Stimulated activated memory B cell treated with anti-CD40 and anti-IgM and Interleukin-4, amounts not matched to agents 10 μg/mL and 1 μg/mL and 100 μg/mL, for 72 hours (primary cell): ENCODE data around the gene ZNF682.
A peak's percentile ranks its signal among the peaks of the same experiment; 100 is the strongest.
"Not testable (repeated sequence)": the region's sequence is repeated elsewhere in the genome, so short reads cannot be mapped to it uniquely, and the experiment has no call there.

ENCODE experiments used
- ATAC-seq: fragments of 150-1000 bp; cut with Tn5 transposase; 2 replicates; pipeline ENCODE4 v1.10.0; 2021
- H3K27ac Mint-ChIP-seq: one replicate; pipeline ENCODE4 v1.8.0; 2022; ENCODE audit warnings: mild to moderate bottlenecking, mixed read lengths
- H3K27me3 Mint-ChIP-seq: one replicate; pipeline ENCODE4 v1.8.0; 2022; ENCODE audit warnings: mixed read lengths
- H3K36me3 Mint-ChIP-seq: one replicate; pipeline ENCODE4 v1.8.0; 2022; ENCODE audit warnings: mixed read lengths
- H3K4me1 Mint-ChIP-seq: one replicate; pipeline ENCODE4 v1.8.0; 2022; ENCODE audit warnings: mixed read lengths
- H3K4me3 Mint-ChIP-seq: one replicate; pipeline ENCODE4 v1.8.0; 2022; ENCODE audit warnings: mild to moderate bottlenecking, moderate library complexity, mixed read lengths
- H3K9me3 Mint-ChIP-seq: one replicate; pipeline ENCODE4 v1.8.0; 2022; ENCODE audit warnings: mixed read lengths

ZNF682 gene

GRCh38 chr19:20045742-20046141 is 6.4 kb upstream of the ZNF682 start:
- not testable (repeated sequence) for H3K27me3 Mint-ChIP-seq, H3K27ac Mint-ChIP-seq, H3K4me1 Mint-ChIP-seq, ATAC-seq, H3K9me3 Mint-ChIP-seq, H3K36me3 Mint-ChIP-seq, H3K4me3 Mint-ChIP-seq

GRCh38 chr19:20044663-20045062 is 5.4 kb upstream of the ZNF682 start:
- Mint-ChIP-seq H3K4me3 (no peak overlapping the region), H3K27ac (no peak overlapping the region), H3K36me3 (no peaks in the 10 kb centered on the region), H3K27me3 (no peaks in the 10 kb centered on the region), H3K4me1 (no peaks in the 10 kb centered on the region), H3K9me3 (no peaks in the 10 kb centered on the region)
- ATAC-seq, result no peak

GRCh38 chr19:20038358-20039202 is 725 bp downstream of the ZNF682 start:
- H3K36me3 Mint-ChIP-seq, result peaks cover 8% of the 10 kb centered on the region
- ATAC-seq, result no peak
- H3K9me3 Mint-ChIP-seq, result no peaks in the 10 kb centered on the region
- H3K27ac Mint-ChIP-seq, result peak overlapping the region; percentile 97
- no peaks in the 10 kb centered on the region for H3K27me3 Mint-ChIP-seq
- peak overlapping the region; percentile 99 for H3K4me3 Mint-ChIP-seq
- H3K4me1 Mint-ChIP-seq, result peaks cover 7% of the 10 kb centered on the region

- H3K27ac Mint-ChIP-seq, result no peak overlapping the region
- H3K9me3 Mint-ChIP-seq, result no peaks in the 10 kb centered on the region
- peaks cover 32% of the 10 kb centered on the region for H3K36me3 Mint-ChIP-seq
- H3K4me1 Mint-ChIP-seq, result peaks cover 7% of the 10 kb centered on the region
- no peak overlapping the region for H3K4me3 Mint-ChIP-seq
- ATAC-seq, result no peak
- no peaks in the 10 kb centered on the region for H3K27me3 Mint-ChIP-seq
Measured at GRCh38 chr19:20035935-20036334, 3.4 kb downstream of the ZNF682 start.

GRCh38 chr19:20028611-20029010 is 10.7 kb downstream of the ZNF682 start:
- Mint-ChIP-seq H3K27me3 (no peaks in the 10 kb centered on the region), H3K4me3 (no peak overlapping the region), H3K9me3 (no peaks in the 10 kb centered on the region), H3K36me3 (peaks cover 68% of the 10 kb centered on the region), H3K4me1 (no peaks in the 10 kb centered on the region), H3K27ac (no peak overlapping the region)
- ATAC-seq, result no peak

- Mint-ChIP-seq H3K4me1 (no peaks in the 10 kb centered on the region), H3K4me3 (no peak overlapping the region), H3K9me3 (peaks cover 27% of the 10 kb centered on the region), H3K27ac (no peak overlapping the region), H3K36me3 (peaks cover 59% of the 10 kb centered on the region), H3K27me3 (no peaks in the 10 kb centered on the region)
- no peak for ATAC-seq
Measured at GRCh38 chr19:20005741-20006140, 33.6 kb downstream of the ZNF682 start.

- H3K36me3 Mint-ChIP-seq, result peaks cover 8% of the 10 kb centered on the region
- no peak overlapping the region for H3K4me3 Mint-ChIP-seq
- no peaks in the 10 kb centered on the region for H3K4me1 Mint-ChIP-seq
- no peak overlapping the region for H3K27ac Mint-ChIP-seq
- H3K9me3 Mint-ChIP-seq, result peaks cover 10% of the 10 kb centered on the region
- H3K27me3 Mint-ChIP-seq, result no peaks in the 10 kb centered on the region
- ATAC-seq, result no peak
Measured at GRCh38 chr19:19997656-19998268, 41.5 kb downstream of the ZNF682 start.

GRCh38 chr19:19966862-19967261 is 72.4 kb downstream of the ZNF682 start:
- Mint-ChIP-seq H3K36me3 (peaks cover 6% of the 10 kb centered on the region), H3K27ac (no peak overlapping the region), H3K4me3 (no peak overlapping the region), H3K27me3 (no peaks in the 10 kb centered on the region), H3K4me1 (no peaks in the 10 kb centered on the region), H3K9me3 (peaks cover 26% of the 10 kb centered on the region)
- no peak for ATAC-seq

GRCh38 chr19:19966126-19966525 is 73.2 kb downstream of the ZNF682 start:
- H3K27me3 Mint-ChIP-seq, ATAC-seq, H3K4me3 Mint-ChIP-seq, H3K36me3 Mint-ChIP-seq, H3K27ac Mint-ChIP-seq, H3K4me1 Mint-ChIP-seq: not testable (repeated sequence)
- H3K9me3 Mint-ChIP-seq, result peaks cover 23% of the 10 kb centered on the region

- no peak overlapping the region for H3K4me3 Mint-ChIP-seq
- ATAC-seq, result no peak
- no peaks in the 10 kb centered on the region for H3K27me3 Mint-ChIP-seq
- peaks cover 21% of the 10 kb centered on the region for H3K9me3 Mint-ChIP-seq
- H3K4me1 Mint-ChIP-seq, result no peaks in the 10 kb centered on the region
- peaks cover 6% of the 10 kb centered on the region for H3K36me3 Mint-ChIP-seq
- no peak overlapping the region for H3K27ac Mint-ChIP-seq
Measured at GRCh38 chr19:19964416-19964815, 74.9 kb downstream of the ZNF682 start.

- ATAC-seq, H3K4me1 Mint-ChIP-seq, H3K27me3 Mint-ChIP-seq, H3K36me3 Mint-ChIP-seq, H3K27ac Mint-ChIP-seq, H3K9me3 Mint-ChIP-seq: not testable (repeated sequence)
- H3K4me3 Mint-ChIP-seq, result peak overlapping the region; percentile 44
Measured at GRCh38 chr19:19959151-19959799, 80.0 kb downstream of the ZNF682 start.

GRCh38 chr19:19957766-19958165 is 81.5 kb downstream of the ZNF682 start:
- H3K4me1 Mint-ChIP-seq, H3K9me3 Mint-ChIP-seq, H3K27me3 Mint-ChIP-seq, ATAC-seq, H3K4me3 Mint-ChIP-seq, H3K36me3 Mint-ChIP-seq, H3K27ac Mint-ChIP-seq: not testable (repeated sequence)

GRCh38 chr19:19956434-19957075 is 82.8 kb downstream of the ZNF682 start:
- Mint-ChIP-seq H3K4me1 (peaks cover 8% of the 10 kb centered on the region), H3K4me3 (no peak overlapping the region)
- ATAC-seq, result no peak

GRCh38 chr19:19955208-19955607 is 84.1 kb downstream of the ZNF682 start:
- Mint-ChIP-seq H3K4me1 (peaks cover 8% of the 10 kb centered on the region), H3K4me3 (no peak overlapping the region), H3K27me3 (no peaks in the 10 kb centered on the region), H3K36me3 (no peaks in the 10 kb centered on the region), H3K9me3 (no peaks in the 10 kb centered on the region), H3K27ac (no peak overlapping the region)
- no peak for ATAC-seq

More at GRCh38 chr19:19956434-19957075, 82.8 kb downstream of the ZNF682 start:
- Mint-ChIP-seq H3K36me3 (no peaks in the 10 kb centered on the region), H3K9me3 (no peaks in the 10 kb centered on the region), H3K27me3 (no peaks in the 10 kb centered on the region), H3K27ac (no peak overlapping the region)
